ENCODE data around the gene PRKN.

- TF ChIP-seq, protein P1, sequence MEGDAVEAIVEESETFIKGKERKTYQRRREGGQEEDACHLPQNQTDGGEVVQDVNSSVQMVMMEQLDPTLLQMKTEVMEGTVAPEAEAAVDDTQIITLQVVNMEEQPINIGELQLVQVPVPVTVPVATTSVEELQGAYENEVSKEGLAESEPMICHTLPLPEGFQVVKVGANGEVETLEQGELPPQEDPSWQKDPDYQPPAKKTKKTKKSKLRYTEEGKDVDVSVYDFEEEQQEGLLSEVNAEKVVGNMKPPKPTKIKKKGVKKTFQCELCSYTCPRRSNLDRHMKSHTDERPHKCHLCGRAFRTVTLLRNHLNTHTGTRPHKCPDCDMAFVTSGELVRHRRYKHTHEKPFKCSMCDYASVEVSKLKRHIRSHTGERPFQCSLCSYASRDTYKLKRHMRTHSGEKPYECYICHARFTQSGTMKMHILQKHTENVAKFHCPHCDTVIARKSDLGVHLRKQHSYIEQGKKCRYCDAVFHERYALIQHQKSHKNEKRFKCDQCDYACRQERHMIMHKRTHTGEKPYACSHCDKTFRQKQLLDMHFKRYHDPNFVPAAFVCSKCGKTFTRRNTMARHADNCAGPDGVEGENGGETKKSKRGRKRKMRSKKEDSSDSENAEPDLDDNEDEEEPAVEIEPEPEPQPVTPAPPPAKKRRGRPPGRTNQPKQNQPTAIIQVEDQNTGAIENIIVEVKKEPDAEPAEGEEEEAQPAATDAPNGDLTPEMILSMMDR (IDR thresholded peaks at IDR 0.05) = no peak
- TF ChIP-seq ZFX (IDR thresholded peaks at IDR 0.05; ENCODE audit: borderline replicate concordance) = no peak
These were observed 1288.5 kb downstream of the PRKN start for GRCh38 chr6:161439093-161439492.

Data from 22Rv1 (cell line).